ENCODE measurements around the gene HYOU1. TPM values are rescaled to one million over a fixed set of nuclear protein-coding genes. Genes with fewer than 3 reads are reported as not detected.

HYOU1 gene
- total RNA-seq, 1 experiment from 2014 or later, result 268 TPM

GRCh38 chr11:119014209-119014924, 42.6 kb downstream of the HYOU1 start:
- no TSS peak for BruUV-seq (replicated peaks)
- intact Hi-C loops (cut with micrococcal nuclease; ENCODE audit: unreplicated experiment), result no loop called here
- in situ Hi-C loops (cut with HindIII; ENCODE audit: low pct_unique_long_range_greater_than_20kb, low sequenced_read_pairs), result no loop called here
- DNase-seq (ENCODE audit: low read depth, low spot score), result no peak
- TF ChIP-seq SIN3A (IDR thresholded peaks at IDR 0.05; ENCODE audit: borderline replicate concordance, insufficient read depth, low read depth, low read length) (no peak), POLR2AphosphoS5 (IDR thresholded peaks at IDR 0.05; ENCODE audit: low read depth, low read length) (peak; percentile 61; the same call in 1 of the 2 replicates)
- no peak for ATAC-seq
- H3K9me3 ChIP-seq (ENCODE audit: control insufficient read depth, insufficient read depth, low read depth, low read length), result no peaks in the 10 kb centered on the region
- peaks cover 26% of the 10 kb centered on the region for H3K36me3 ChIP-seq (ENCODE audit: control insufficient read depth, insufficient read depth, low read length)
- ChIA-PET POLR2A (no interaction called here), CTCF (no interaction called here)
- H3K27me3 ChIP-seq (ENCODE audit: control insufficient read depth, insufficient read depth, low read length), result no peaks in the 10 kb centered on the region
- peaks cover 14% of the 10 kb centered on the region for H3K4me1 ChIP-seq (ENCODE audit: control insufficient read depth, insufficient read depth, low read length)
- no peak overlapping the region for H3K4me3 ChIP-seq (ENCODE audit: low read depth in 2 of 2, low read length in 2 of 2)
- H3K27ac ChIP-seq (ENCODE audit: low read length), result no peak overlapping the region

GRCh38 chr11:119012629-119013170, 44.3 kb downstream of the HYOU1 start:
- DNase-seq (ENCODE audit: low read depth, low spot score), result no peak
- peaks cover 14% of the 10 kb centered on the region for H3K4me1 ChIP-seq (ENCODE audit: control insufficient read depth, insufficient read depth, low read length)
- H3K36me3 ChIP-seq (ENCODE audit: control insufficient read depth, insufficient read depth, low read length), result peaks cover 24% of the 10 kb centered on the region
- in situ Hi-C loops (cut with HindIII; ENCODE audit: low pct_unique_long_range_greater_than_20kb, low sequenced_read_pairs), result no loop called here
- no peak overlapping the region for H3K4me3 ChIP-seq (ENCODE audit: low read depth in 2 of 2, low read length in 2 of 2)
- no peak for ATAC-seq
- CTCF ChIA-PET, result no interaction called here
- no TSS peak for BruUV-seq (replicated peaks)
- POLR2A ChIA-PET, result interaction anchor here (0.6 kb wide), 1 partner anchor 8 kb away, joined by 4 read pairs; no protein-coding TSS in a partner anchor
- intact Hi-C loops (cut with micrococcal nuclease; ENCODE audit: unreplicated experiment), result no loop called here
- no peak overlapping the region; the same call in 1 of the 2 replicates for H3K27ac ChIP-seq (ENCODE audit: low read length)
- H3K9me3 ChIP-seq (ENCODE audit: control insufficient read depth, insufficient read depth, low read depth, low read length), result no peaks in the 10 kb centered on the region
- H3K27me3 ChIP-seq (ENCODE audit: control insufficient read depth, insufficient read depth, low read length), result no peaks in the 10 kb centered on the region
- no peak for TF ChIP-seq TCF7L2 (IDR thresholded peaks at IDR 0.05; ENCODE audit: low read depth, low read length)
- no peak for TF ChIP-seq REST (IDR thresholded peaks at IDR 0.05; ENCODE audit: insufficient read depth in 1 of 2, low read depth in 2 of 2, low read length in 1 of 2)
- no peak; the same call in 1 of the 2 replicates for TF ChIP-seq POLR2AphosphoS5 (IDR thresholded peaks at IDR 0.05; ENCODE audit: low read depth, low read length)
- no peak for TF ChIP-seq SIN3A (IDR thresholded peaks at IDR 0.05; ENCODE audit: borderline replicate concordance, insufficient read depth, low read depth, low read length)
- TF ChIP-seq CTCF (IDR thresholded peaks at IDR 0.05), result no peak
